Effector CD4-positive, alpha-beta T cell (primary cell): ENCODE results near the gene NDC1.

ENCODE experiments used
- DNase-seq: peaks from one replicate; pipeline ENCODE4 v3.0.0-alpha.2; 2020

The NDC1 gene

GRCh38 chr1:53729456-53730223, 108.5 kb downstream of the NDC1 start:
- DNase-seq = no peak

- DNase-seq = no peak
Observed at GRCh38 chr1:53728702-53729455, 109.2 kb downstream of the NDC1 start.

GRCh38 chr1:53728196-53728595, 109.9 kb downstream of the NDC1 start:
- no peak for DNase-seq

GRCh38 chr1:53727461-53728092, 110.5 kb downstream of the NDC1 start:
- DNase-seq = no peak

- no peak for DNase-seq
Observed at GRCh38 chr1:53726009-53726600, 112.0 kb downstream of the NDC1 start.

GRCh38 chr1:53725238-53725689, 112.8 kb downstream of the NDC1 start:
- DNase-seq = no peak

- no peak for DNase-seq
Observed at GRCh38 chr1:53722025-53722424, 116.1 kb downstream of the NDC1 start.

- DNase-seq = no peak
Observed at GRCh38 chr1:53721088-53721487, 117.0 kb downstream of the NDC1 start.

- no peak for DNase-seq
Observed at GRCh38 chr1:53719469-53719868, 118.6 kb downstream of the NDC1 start.

GRCh38 chr1:53718443-53718842, 119.7 kb downstream of the NDC1 start:
- no peak for DNase-seq

- DNase-seq = no peak
Observed at GRCh38 chr1:53717025-53717804, 120.9 kb downstream of the NDC1 start.

- no peak for DNase-seq
Observed at GRCh38 chr1:53716150-53716549, 121.9 kb downstream of the NDC1 start.

GRCh38 chr1:53715478-53715877, 122.6 kb downstream of the NDC1 start:
- no peak for DNase-seq
